GM13977 (cell line): ENCODE data around the gene MAP2.
A peak's percentile ranks its signal among the peaks of the same experiment; 100 is the strongest.

Source experiments
- DNase-seq: peaks from one replicate; pipeline ENCODE4 v3.0.0; 2012; ENCODE audit warnings: low spot score
- in situ Hi-C: fragments of 300-500 bp; cut with MboI; formaldehyde crosslinking; loops from one replicate; pipeline ENCODE4 v1.12.0; 2022; ENCODE audit warnings: low sequenced_read_pairs, low pct_unique_long_range_greater_than_20kb, mixed read lengths, inconsistent platforms; ENCODE audit not compliant: unreplicated experiment
- TF ChIP-seq, protein P1 (sequence below): IDR thresholded peaks from 2 replicates; pipeline ENCODE4 v1.5.1; 2012; ENCODE audit warnings: mild to moderate bottlenecking, control low read depth; ENCODE audit not compliant: insufficient read depth; ENCODE audit errors: extremely low read depth, missing control alignments

MAP2 gene

GRCh38 chr2:209458008-209458979 lies 34.4 kb downstream of the MAP2 start:
- TF ChIP-seq, protein P1, sequence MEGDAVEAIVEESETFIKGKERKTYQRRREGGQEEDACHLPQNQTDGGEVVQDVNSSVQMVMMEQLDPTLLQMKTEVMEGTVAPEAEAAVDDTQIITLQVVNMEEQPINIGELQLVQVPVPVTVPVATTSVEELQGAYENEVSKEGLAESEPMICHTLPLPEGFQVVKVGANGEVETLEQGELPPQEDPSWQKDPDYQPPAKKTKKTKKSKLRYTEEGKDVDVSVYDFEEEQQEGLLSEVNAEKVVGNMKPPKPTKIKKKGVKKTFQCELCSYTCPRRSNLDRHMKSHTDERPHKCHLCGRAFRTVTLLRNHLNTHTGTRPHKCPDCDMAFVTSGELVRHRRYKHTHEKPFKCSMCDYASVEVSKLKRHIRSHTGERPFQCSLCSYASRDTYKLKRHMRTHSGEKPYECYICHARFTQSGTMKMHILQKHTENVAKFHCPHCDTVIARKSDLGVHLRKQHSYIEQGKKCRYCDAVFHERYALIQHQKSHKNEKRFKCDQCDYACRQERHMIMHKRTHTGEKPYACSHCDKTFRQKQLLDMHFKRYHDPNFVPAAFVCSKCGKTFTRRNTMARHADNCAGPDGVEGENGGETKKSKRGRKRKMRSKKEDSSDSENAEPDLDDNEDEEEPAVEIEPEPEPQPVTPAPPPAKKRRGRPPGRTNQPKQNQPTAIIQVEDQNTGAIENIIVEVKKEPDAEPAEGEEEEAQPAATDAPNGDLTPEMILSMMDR = no peak
- DNase-seq = no peak
- in situ Hi-C loops = no loop called here

- TF ChIP-seq, protein P1 = no peak
- no peak for DNase-seq
- in situ Hi-C loops = no loop called here
Observed at GRCh38 chr2:209459359-209459758, 35.5 kb downstream of the MAP2 start.

DNA sequence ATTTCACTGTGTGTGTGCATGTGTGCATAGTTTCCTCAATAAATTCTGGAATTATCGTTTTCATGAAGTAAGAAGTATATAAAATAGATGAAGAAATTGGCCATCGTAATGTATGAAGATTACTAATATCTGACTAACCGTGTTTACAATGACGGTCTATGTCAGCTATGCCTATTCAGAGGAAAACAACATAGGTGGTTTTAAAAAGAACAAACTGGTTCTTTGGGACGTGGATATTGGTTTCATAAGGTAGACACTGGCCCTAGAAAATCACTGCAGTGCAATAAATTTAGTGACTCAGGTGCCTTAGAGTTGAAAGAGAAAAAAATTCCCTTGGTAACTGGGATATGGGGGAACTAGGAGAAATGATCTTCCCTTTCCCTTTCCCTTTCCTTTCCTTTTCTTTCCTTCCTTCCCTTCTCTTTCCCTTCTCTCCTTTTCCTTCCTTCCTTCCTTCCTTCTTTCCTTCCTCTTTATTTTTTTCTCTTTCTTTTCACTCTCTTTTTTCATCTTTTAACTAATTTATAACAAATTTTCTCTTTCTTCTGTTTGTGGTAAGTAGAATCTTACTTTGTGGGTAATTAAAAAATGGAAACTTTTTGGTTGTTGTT lies 36.4 kb downstream of the MAP2 start:
- in situ Hi-C loops = no loop called here
- no peak for DNase-seq
- TF ChIP-seq, protein P1 = no peak

DNA sequence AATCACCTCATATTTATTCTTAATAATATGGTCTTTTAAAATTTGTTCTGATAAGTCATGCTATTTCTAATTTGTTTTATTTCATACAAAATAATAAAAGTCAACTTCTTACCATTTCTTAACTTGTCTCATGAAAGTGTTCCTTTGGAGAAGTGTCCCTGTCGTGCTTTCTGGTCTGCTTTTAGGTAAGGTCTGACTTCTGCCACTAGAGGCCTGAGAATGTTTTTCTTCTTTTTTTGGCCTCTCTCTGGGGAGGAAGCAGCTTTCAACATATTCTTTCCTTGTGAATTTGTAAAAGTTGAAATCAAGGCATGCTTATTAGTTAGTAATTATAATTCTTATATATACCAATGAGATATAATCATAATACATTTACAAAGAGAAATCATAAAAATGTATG lies 39.4 kb downstream of the MAP2 start:
- TF ChIP-seq, protein P1 = peak; percentile 8
- in situ Hi-C loops = no loop called here
- peak; percentile 7 for DNase-seq

- in situ Hi-C loops = no loop called here
Observed at GRCh38 chr2:209463835-209464234, 40.0 kb downstream of the MAP2 start.

GRCh38 chr2:209468846-209469245 lies 45.0 kb downstream of the MAP2 start:
- no peak for DNase-seq
- TF ChIP-seq, protein P1 = no peak
- in situ Hi-C loops = no loop called here

More at GRCh38 chr2:209463835-209464234, 40.0 kb downstream of the MAP2 start:
- TF ChIP-seq, protein P1 = no peak
- no peak for DNase-seq
